ENCODE measurements around the gene HIVEP1. TPM values are rescaled to one million over a fixed set of nuclear protein-coding genes. Genes with fewer than 3 reads are reported as not detected.

Gene HIVEP1
- total RNA-seq, 2 donors from 2014 or later, result 35.2 to 38.0 TPM

GRCh38 chr6:12082368-12082767 is 70.3 kb downstream of the HIVEP1 start:
- Histone ChIP-seq H3K27me3 (replicated peaks; ENCODE audit: insufficient read depth) (no peaks in the 10 kb centered on the region), H3K27ac (no peak overlapping the region), H3K36me3 (no peaks in the 10 kb centered on the region), H3K9me3 (no peaks in the 10 kb centered on the region), H3K4me1 (replicated peaks) (no peaks in the 10 kb centered on the region), H3K4me3 (no peak overlapping the region)
- no peak for TF ChIP-seq POLR2A (IDR thresholded peaks at IDR 0.05)
- TF ChIP-seq POLR2AphosphoS5 (IDR thresholded peaks at IDR 0.05), result no peak
- TF ChIP-seq CTCF (IDR thresholded peaks at IDR 0.05), result no peak
- WGBS, result 98% methylated on average over 3 of the region's 3 CpGs
- intact Hi-C loops (cut with DNase I), result no loop called here
- no peak for DNase-seq (ENCODE audit: low spot score)

GRCh38 chr6:12083302-12083701 is 71.2 kb downstream of the HIVEP1 start:
- TF ChIP-seq POLR2AphosphoS5 (IDR thresholded peaks at IDR 0.05) (no peak), POLR2A (IDR thresholded peaks at IDR 0.05) (no peak), CTCF (IDR thresholded peaks at IDR 0.05) (no peak)
- no peaks in the 10 kb centered on the region for H3K4me1 ChIP-seq (replicated peaks)
- DNase-seq (ENCODE audit: low spot score), result no peak
- 80% methylated on average over 2 of the region's 2 CpGs for WGBS
- no peaks in the 10 kb centered on the region for H3K36me3 ChIP-seq
- no peaks in the 10 kb centered on the region for H3K27me3 ChIP-seq (replicated peaks; ENCODE audit: insufficient read depth)
- no peak overlapping the region for H3K4me3 ChIP-seq
- intact Hi-C loops (cut with DNase I), result no loop called here
- no peak overlapping the region for H3K27ac ChIP-seq
- no peaks in the 10 kb centered on the region for H3K9me3 ChIP-seq

GRCh38 chr6:12083763-12084162 is 71.7 kb downstream of the HIVEP1 start:
- H3K9me3 ChIP-seq, result no peaks in the 10 kb centered on the region

GRCh38 chr6:12084681-12085080 is 72.6 kb downstream of the HIVEP1 start:
- H3K36me3 ChIP-seq, result no peaks in the 10 kb centered on the region

More at GRCh38 chr6:12083763-12084162, 71.7 kb downstream of the HIVEP1 start:
- no peaks in the 10 kb centered on the region for H3K36me3 ChIP-seq
- no peaks in the 10 kb centered on the region for H3K4me1 ChIP-seq (replicated peaks)
- H3K4me3 ChIP-seq, result no peak overlapping the region
- H3K27me3 ChIP-seq (replicated peaks; ENCODE audit: insufficient read depth), result no peaks in the 10 kb centered on the region
- intact Hi-C loops (cut with DNase I), result no loop called here
- H3K27ac ChIP-seq, result no peak overlapping the region
- DNase-seq (ENCODE audit: low spot score), result no peak
- no peak for TF ChIP-seq CTCF (IDR thresholded peaks at IDR 0.05)
- TF ChIP-seq POLR2AphosphoS5 (IDR thresholded peaks at IDR 0.05), result no peak
- TF ChIP-seq POLR2A (IDR thresholded peaks at IDR 0.05), result no peak

More at GRCh38 chr6:12084681-12085080, 72.6 kb downstream of the HIVEP1 start:
- 60% methylated on average over 7 of the region's 7 CpGs for WGBS
- H3K9me3 ChIP-seq, result no peaks in the 10 kb centered on the region
- no peak overlapping the region for H3K4me3 ChIP-seq
- no peak for TF ChIP-seq CTCF (IDR thresholded peaks at IDR 0.05)
- H3K4me1 ChIP-seq (replicated peaks), result no peaks in the 10 kb centered on the region
- no peaks in the 10 kb centered on the region for H3K27me3 ChIP-seq (replicated peaks; ENCODE audit: insufficient read depth)
- intact Hi-C loops (cut with DNase I), result no loop called here
- H3K27ac ChIP-seq, result no peak overlapping the region
- no peak for DNase-seq (ENCODE audit: low spot score)

All from prostate gland (tissue), 2 donors.